SJCRH30 (cell line): ENCODE results near the gene FGF21. TPM values are rescaled to one million over a fixed set of nuclear protein-coding genes. Genes with fewer than 3 reads are reported as not detected.

Experiments
- DNase-seq, 2 experiments: peaks; one replicate each; pipeline ENCODE4 v3.0.0-alpha.2; 2015 to 2020
- H3K27ac ChIP-seq: fragments of 250-450 bp; sonication (Bioruptor Pico); 2 replicates; pipeline ENCODE4 v1.5.1; 2020; ENCODE audit warnings: mild to moderate bottlenecking, moderate library complexity
- H3K27me3 ChIP-seq: fragments of 250-450 bp; sonication (Bioruptor Pico); 2 replicates; pipeline ENCODE4 v1.5.1; 2020; ENCODE audit warnings: mild to moderate bottlenecking, moderate library complexity
- H3K36me3 ChIP-seq: fragments of 250-450 bp; sonication (Bioruptor Pico); 2 replicates; pipeline ENCODE4 v1.5.1; 2020; ENCODE audit warnings: mild to moderate bottlenecking, moderate library complexity
- H3K4me1 ChIP-seq: fragments of 250-450 bp; sonication (Bioruptor Pico); 2 replicates; pipeline ENCODE4 v1.5.1; 2020; ENCODE audit warnings: mild to moderate bottlenecking, moderate library complexity
- H3K4me3 ChIP-seq: fragments of 250-450 bp; sonication (Bioruptor Pico); 2 replicates; pipeline ENCODE4 v1.5.1; 2020; ENCODE audit warnings: mild to moderate bottlenecking, moderate library complexity
- H3K9me3 ChIP-seq: fragments of 250-450 bp; sonication (Bioruptor Pico); replicated peaks from 2 replicates; pipeline ENCODE4 v1.5.1; 2020; ENCODE audit warnings: mild to moderate bottlenecking, moderate library complexity
- total RNA-seq: library from RNA; depleted of rRNA; stranded (reverse); fragments of >200 nt; shearing (Covaris generic); gene quantifications from 2 replicates; pipeline ENCODE4 v1.2.3, GENCODE V29; 2014

Gene FGF21
- total RNA-seq, 1 experiment from 2014 or later, result not detected

DNA sequence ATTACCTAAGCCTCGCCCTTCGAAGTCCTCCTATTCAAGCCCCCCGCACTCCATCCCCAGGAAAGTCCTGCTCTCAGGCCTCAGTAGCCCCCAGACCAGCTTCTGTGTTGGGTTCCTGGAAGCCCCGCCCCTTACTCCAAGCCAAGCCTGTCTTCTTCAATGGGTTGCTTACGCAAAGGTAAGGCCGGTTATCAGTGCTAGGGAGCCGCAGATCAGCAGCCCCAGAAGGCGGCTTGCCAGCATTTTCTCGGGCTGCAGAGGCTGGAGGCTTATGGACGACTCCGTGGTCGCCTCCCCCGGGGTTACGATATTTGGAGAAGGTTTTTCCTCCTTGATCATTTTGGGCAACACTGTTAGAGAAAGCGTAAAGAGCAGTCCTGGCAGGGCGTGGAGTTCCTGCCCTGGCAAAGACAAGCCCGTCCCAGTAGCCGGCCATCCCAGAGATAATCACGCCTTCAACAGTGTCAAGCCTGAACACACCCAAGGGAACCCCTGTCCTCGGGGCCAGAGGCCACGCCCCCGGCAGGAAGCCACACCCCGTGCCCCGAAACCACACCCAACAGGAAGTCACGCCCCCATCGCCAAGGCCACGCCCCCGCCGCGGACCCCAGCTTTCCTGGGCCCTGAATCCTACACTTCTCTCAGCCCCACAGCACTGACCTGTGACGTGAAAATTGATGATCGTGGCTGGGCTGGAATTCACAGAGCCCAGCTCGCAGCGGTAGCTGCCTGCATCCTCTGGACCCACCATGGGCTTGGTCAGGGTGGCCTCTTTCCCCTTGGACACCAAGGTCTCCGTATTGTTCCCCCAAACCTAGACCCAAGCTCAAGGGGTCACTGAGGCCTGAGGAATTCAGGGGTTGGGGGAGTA, 14.0 kb upstream of the FGF21 start:
- H3K36me3 ChIP-seq, result no peaks in the 10 kb centered on the region
- no peaks in the 10 kb centered on the region for H3K9me3 ChIP-seq
- H3K27ac ChIP-seq, result no peak overlapping the region
- no peak overlapping the region for H3K4me3 ChIP-seq
- no peaks in the 10 kb centered on the region for H3K27me3 ChIP-seq
- peaks cover 5% of the 10 kb centered on the region; the same call in 1 of the 2 replicates for H3K4me1 ChIP-seq
- DNase-seq, result peak; percentile 24 to 48

GRCh38 chr19:48742096-48742495, 13.2 kb upstream of the FGF21 start:
- no peak overlapping the region for H3K4me3 ChIP-seq
- peaks cover 5% of the 10 kb centered on the region; the same call in 1 of the 2 replicates for H3K4me1 ChIP-seq
- no peak for DNase-seq
- H3K27me3 ChIP-seq, result no peaks in the 10 kb centered on the region
- H3K9me3 ChIP-seq, result no peaks in the 10 kb centered on the region
- no peak overlapping the region for H3K27ac ChIP-seq
- no peaks in the 10 kb centered on the region for H3K36me3 ChIP-seq

DNA sequence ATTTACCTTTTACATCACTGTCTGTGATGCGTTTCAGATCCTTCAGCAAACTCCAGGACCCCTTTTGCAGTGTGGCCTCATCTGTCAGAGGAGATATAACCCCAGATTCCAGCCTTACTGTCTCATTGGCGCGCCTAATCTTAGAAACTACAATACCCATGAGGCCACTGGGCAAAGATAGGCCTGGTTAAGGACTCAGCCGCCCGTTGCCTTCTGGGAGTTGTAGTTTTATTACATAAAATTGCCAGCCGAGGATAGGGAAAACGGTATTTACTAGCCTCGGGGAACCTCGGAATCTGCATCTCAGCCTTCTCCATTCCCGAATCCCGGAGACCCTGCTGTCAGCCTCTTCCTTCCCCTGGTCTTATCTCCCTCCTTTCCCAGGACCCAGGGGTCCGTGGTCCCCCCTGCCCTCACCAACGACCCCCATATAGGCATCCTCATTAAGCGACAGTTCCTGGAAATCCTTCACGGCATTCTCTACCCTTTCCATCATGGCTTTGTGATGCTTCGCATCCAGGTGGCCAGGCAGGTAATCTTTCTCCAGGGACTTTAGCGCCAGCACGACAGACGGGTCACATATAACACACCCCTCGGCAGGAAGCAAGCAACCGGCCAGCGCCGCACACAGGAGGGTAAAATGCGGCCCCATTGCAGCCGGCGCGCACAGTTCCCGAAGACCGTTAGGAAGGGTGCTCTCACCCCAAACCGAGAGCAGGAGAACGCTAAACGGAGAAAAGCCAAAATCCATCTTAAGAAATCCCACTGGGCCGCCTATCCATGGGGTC, 9.9 kb upstream of the FGF21 start:
- Histone ChIP-seq H3K4me1 (no peaks in the 10 kb centered on the region), H3K4me3 (no peak overlapping the region), H3K9me3 (no peaks in the 10 kb centered on the region), H3K27ac (no peak overlapping the region), H3K27me3 (no peaks in the 10 kb centered on the region), H3K36me3 (no peaks in the 10 kb centered on the region)
- peak; percentile 66 to 76 for DNase-seq

DNA sequence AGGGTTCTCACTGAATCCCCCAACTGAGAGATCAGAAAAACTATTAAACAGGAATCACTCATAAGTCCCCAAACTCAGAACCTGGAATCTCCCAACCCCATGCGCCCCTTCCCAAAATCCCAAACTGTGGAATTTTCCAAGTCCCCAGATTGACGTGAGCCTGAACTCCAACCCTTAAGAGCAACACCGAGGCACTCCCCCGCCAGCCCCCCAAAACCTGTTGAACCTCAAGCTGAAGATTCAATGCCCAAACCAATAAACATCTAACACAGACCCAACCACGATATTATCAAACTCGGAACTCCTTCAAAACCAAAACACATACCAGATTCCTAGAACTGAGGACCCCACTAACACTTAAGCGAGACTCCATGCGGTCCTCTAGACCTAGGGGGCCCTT, 9.2 kb upstream of the FGF21 start:
- H3K27ac ChIP-seq, result peak overlapping the region; percentile 76
- H3K4me3 ChIP-seq, result peak overlapping the region; percentile 68

GRCh38 chr19:48746738-48747575, 8.4 kb upstream of the FGF21 start, which contains the start of gene IZUMO1:
Gene IZUMO1 (minus strand): TSS chr19:48746909. CDS start chr19:48745859, 1,050 bp downstream.
- Histone ChIP-seq H3K36me3 (no peaks in the 10 kb centered on the region), H3K27me3 (no peaks in the 10 kb centered on the region), H3K4me1 (no peaks in the 10 kb centered on the region), H3K27ac (peak within 1 kb of the TSS; percentile 76), H3K9me3 (no peaks in the 10 kb centered on the region), H3K4me3 (peak within 1 kb of the TSS; percentile 68)
- peak; percentile 93 to 97 for DNase-seq

More for the DNA sequence above, 9.2 kb upstream of the FGF21 start:
- Histone ChIP-seq H3K36me3 (no peaks in the 10 kb centered on the region), H3K4me1 (no peaks in the 10 kb centered on the region), H3K27me3 (no peaks in the 10 kb centered on the region), H3K9me3 (no peaks in the 10 kb centered on the region)
- DNase-seq, result no peak

- DNase-seq, result no peak
- H3K27ac ChIP-seq, result no peak overlapping the region
- H3K9me3 ChIP-seq, result no peaks in the 10 kb centered on the region
- H3K4me3 ChIP-seq, result no peak overlapping the region
- H3K4me1 ChIP-seq, result no peaks in the 10 kb centered on the region
- H3K36me3 ChIP-seq, result no peaks in the 10 kb centered on the region
- H3K27me3 ChIP-seq, result no peaks in the 10 kb centered on the region
These were observed 5.6 kb upstream of the FGF21 start for GRCh38 chr19:48749571-48750198.

DNA sequence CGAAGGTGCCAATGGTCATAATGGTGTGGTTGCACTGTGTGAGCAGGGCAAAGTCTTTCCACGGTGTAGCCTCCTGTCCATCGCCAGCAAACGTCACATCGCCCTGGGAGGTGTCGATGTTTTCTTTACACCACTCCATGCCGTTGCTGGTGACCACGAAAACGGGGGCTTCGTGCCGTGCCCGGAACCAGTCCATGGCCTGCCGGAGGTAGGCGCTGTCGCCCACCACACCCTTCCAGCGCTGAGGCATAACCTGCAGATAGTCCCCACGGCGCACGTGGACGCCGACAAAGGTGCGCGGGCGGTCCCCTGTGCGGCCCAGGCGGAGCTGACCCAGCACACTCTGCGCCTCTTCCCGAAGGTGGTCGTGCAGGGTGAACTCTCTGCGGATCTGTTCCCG, 5.0 kb upstream of the FGF21 start:
- no peak overlapping the region for H3K27ac ChIP-seq
- H3K36me3 ChIP-seq, result no peaks in the 10 kb centered on the region
- no peaks in the 10 kb centered on the region for H3K4me1 ChIP-seq
- no peak overlapping the region for H3K4me3 ChIP-seq
- no peaks in the 10 kb centered on the region for H3K9me3 ChIP-seq
- DNase-seq, result no peak
- no peaks in the 10 kb centered on the region for H3K27me3 ChIP-seq

DNA sequence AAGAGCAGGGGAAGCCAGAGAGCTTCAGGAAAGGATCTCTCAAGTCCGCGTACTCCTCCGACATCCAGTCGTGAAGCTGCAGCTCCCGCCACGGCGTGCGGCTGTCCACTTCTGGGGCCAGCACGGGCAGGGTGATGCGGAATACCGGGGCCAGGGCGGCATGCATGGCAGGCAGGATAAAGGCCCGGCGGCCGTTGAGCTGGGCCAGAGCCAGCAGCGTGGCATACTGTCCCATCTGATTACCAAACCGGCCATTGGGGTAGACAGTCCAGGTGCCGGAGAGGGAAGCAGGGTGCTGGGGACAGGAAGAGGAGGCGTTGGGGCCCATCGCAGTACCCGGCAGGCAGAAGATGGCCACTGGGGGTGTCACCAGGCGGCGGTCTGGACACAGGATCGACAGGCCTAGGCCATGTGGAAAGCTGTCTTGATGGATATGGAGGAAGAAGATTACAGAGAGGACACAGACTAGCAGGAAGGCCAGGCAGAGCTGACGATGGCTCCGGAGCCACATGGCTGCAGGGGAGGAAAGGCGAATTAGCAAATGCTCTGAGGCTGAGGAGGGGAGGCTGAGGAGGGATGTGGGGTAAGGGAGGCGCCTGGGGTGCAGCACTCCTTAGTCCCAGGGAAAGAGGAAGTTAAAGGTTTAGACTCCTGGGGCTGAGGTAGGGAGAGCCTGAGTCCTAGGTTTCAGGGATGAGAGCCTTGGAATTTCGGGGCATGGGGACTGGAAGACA, 4.4 kb upstream of the FGF21 start:
- Histone ChIP-seq H3K27ac (no peak overlapping the region), H3K4me3 (no peak overlapping the region), H3K27me3 (no peaks in the 10 kb centered on the region), H3K4me1 (no peaks in the 10 kb centered on the region), H3K36me3 (no peaks in the 10 kb centered on the region), H3K9me3 (no peaks in the 10 kb centered on the region)
- no peak for DNase-seq

- Histone ChIP-seq H3K9me3 (no peaks in the 10 kb centered on the region), H3K27me3 (no peaks in the 10 kb centered on the region), H3K27ac (no peak overlapping the region), H3K4me1 (no peaks in the 10 kb centered on the region), H3K36me3 (no peaks in the 10 kb centered on the region), H3K4me3 (no peak overlapping the region)
- no peak for DNase-seq
These were observed 3.4 kb upstream of the FGF21 start for GRCh38 chr19:48751845-48752495.

DNA sequence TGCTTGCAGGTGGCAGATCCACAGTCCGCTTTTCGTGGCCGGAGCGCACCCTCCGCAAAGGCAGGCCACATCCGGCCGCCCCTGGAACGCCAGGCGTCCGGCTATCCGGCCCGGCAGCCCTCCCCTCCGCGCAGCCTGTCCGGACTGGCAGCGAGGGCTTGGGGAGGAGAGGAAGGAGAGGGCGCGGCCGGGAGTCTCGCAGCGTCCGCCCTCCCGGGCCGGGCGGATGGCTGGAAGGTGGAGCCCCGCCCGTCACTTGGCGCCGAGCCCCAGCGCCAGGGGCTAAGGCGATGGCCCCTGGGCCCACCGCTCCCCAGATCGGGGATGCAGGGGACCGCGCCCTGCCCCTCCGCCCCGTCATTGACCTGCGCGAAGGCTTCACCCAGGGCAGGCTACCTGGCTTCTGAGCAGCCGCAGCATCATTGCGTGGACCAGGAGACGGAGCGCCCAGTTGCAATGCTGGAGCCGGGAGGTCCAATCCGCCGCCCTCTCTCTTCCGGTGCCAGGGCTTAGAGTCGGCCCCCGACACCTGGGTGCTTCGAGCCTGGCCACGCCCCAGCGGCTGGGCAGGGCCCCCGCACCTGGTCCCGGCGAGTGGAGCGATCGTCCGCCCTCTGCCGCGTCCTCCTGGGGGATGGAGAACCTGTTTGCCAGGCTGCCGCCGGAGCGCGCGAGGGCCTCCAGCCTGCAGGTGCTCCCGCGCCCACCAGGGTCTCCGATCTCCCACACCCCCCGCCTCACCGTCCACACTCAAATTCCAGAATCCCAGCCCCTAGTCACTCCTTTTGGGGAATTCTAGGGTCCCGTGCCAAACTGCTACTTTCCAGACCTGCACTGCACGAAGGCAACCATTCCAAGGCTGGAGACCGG, 2.6 kb upstream of the FGF21 start, which contains the start of gene FUT1:
Gene FUT1, minus strand, starts transcription at position 146 of the 870 bp plus-strand sequence. CDS start 1,360 bp downstream, outside the sequence.
- H3K36me3 ChIP-seq, result no peaks in the 10 kb centered on the region
- DNase-seq, result no peak
- no peaks in the 10 kb centered on the region for H3K9me3 ChIP-seq
- H3K27me3 ChIP-seq, result no peaks in the 10 kb centered on the region
- no peak within 1 kb of the TSS for H3K27ac ChIP-seq
- H3K4me3 ChIP-seq, result no peak within 1 kb of the TSS
- no peaks in the 10 kb centered on the region for H3K4me1 ChIP-seq

DNA sequence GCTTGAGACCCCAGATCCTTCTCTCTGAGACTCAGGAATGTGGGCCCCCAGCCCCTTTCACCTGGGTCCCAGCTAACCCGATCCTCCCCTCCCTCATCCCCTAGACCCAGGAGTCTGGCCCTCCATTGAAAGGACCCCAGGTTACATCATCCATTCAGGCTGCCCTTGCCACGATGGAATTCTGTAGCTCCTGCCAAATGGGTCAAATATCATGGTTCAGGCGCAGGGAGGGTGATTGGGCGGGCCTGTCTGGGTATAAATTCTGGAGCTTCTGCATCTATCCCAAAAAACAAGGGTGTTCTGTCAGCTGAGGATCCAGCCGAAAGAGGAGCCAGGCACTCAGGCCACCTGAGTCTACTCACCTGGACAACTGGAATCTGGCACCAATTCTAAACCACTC, 463 bp downstream of the FGF21 start:
- no peaks in the 10 kb centered on the region for H3K36me3 ChIP-seq
- H3K9me3 ChIP-seq, result no peaks in the 10 kb centered on the region
- no peaks in the 10 kb centered on the region for H3K27me3 ChIP-seq
- DNase-seq, result no peak
- H3K4me1 ChIP-seq, result no peaks in the 10 kb centered on the region
- no peak overlapping the region for H3K4me3 ChIP-seq
- no peak overlapping the region for H3K27ac ChIP-seq

DNA sequence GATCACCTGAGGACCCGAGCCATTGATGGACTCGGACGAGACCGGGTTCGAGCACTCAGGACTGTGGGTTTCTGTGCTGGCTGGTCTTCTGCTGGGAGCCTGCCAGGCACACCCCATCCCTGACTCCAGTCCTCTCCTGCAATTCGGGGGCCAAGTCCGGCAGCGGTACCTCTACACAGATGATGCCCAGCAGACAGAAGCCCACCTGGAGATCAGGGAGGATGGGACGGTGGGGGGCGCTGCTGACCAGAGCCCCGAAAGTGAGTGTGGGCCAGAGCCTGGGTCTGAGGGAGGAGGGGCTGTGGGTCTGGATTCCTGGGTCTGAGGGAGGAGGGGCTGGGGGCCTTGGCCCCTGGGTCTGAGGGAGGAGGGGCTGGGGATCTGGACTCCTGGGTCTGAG, 888 bp downstream of the FGF21 start:
- Histone ChIP-seq H3K27me3 (no peaks in the 10 kb centered on the region), H3K4me1 (no peaks in the 10 kb centered on the region), H3K36me3 (no peaks in the 10 kb centered on the region), H3K9me3 (no peaks in the 10 kb centered on the region), H3K27ac (no peak overlapping the region), H3K4me3 (no peak overlapping the region)
- no peak for DNase-seq
